ENCODE results near the gene CNTNAP2. TPM values are rescaled to one million over a fixed set of nuclear protein-coding genes. Genes with fewer than 3 reads are reported as not detected.

Gene CNTNAP2
- total RNA-seq, 1 donor, result 1.0 TPM

- no peaks in the 10 kb centered on the region for H3K4me1 ChIP-seq (ENCODE audit: insufficient read depth, low read length)
- no peaks in the 10 kb centered on the region for H3K27me3 ChIP-seq (ENCODE audit: insufficient read depth, low read length)
- no peak overlapping the region for H3K4me3 ChIP-seq (ENCODE audit: low read length)
- H3K9me3 ChIP-seq (ENCODE audit: low read depth, low read length), result no peaks in the 10 kb centered on the region
These were observed 2039.6 kb downstream of the CNTNAP2 start for GRCh38 chr7:148156233-148156632.

DNA sequence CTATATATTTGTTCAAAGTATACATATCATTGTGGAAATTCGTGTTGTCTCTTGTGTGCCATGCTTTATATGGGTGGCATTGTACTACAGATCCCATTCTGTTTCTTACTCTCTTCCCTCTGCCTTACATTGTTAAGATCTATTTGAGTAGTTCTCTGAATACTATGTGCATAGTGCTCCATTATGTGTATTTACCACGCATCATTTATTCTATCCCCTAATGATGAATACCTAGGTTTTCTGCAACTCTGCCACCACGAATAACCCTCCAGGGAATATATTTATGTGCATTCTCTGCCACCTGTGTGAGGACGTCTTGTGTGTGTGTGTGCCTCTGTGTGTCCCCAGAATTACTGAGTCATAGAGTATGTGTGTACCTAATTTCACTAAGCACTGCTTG lies 2042.7 kb downstream of the CNTNAP2 start:
- Histone ChIP-seq H3K9me3 (ENCODE audit: low read depth, low read length) (no peaks in the 10 kb centered on the region), H3K4me1 (ENCODE audit: insufficient read depth, low read length) (no peaks in the 10 kb centered on the region), H3K4me3 (ENCODE audit: low read length) (no peak overlapping the region), H3K27me3 (ENCODE audit: insufficient read depth, low read length) (no peaks in the 10 kb centered on the region)

GRCh38 chr7:148161776-148162175 lies 2045.2 kb downstream of the CNTNAP2 start:
- no peaks in the 10 kb centered on the region for H3K27me3 ChIP-seq (ENCODE audit: insufficient read depth, low read length)
- H3K9me3 ChIP-seq (ENCODE audit: low read depth, low read length), result no peaks in the 10 kb centered on the region
- H3K4me1 ChIP-seq (ENCODE audit: insufficient read depth, low read length), result no peaks in the 10 kb centered on the region
- no peak overlapping the region for H3K4me3 ChIP-seq (ENCODE audit: low read length)

DNA sequence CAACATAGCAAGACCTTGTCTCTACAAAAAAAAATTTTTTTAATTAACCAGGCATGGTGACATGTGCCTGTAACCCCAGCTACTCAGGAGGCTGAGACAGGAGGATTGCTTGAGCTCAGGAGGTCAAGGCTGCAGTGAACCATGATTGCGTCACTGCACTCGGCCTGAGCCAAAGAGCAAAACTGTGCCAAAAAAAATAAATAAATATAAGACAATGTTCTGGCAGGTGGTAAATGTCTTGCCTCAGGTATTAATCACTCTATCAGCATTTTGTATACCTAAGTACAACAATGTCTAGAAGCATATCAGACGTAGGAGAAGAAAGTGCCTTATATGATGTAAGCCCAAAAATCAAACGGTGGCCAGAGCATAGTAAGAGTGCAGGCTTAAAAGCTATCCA lies 2046.2 kb downstream of the CNTNAP2 start:
- Histone ChIP-seq H3K9me3 (ENCODE audit: low read depth, low read length) (no peaks in the 10 kb centered on the region), H3K4me3 (ENCODE audit: low read length) (no peak overlapping the region), H3K27me3 (ENCODE audit: insufficient read depth, low read length) (no peaks in the 10 kb centered on the region), H3K4me1 (ENCODE audit: insufficient read depth, low read length) (no peaks in the 10 kb centered on the region)

DNA sequence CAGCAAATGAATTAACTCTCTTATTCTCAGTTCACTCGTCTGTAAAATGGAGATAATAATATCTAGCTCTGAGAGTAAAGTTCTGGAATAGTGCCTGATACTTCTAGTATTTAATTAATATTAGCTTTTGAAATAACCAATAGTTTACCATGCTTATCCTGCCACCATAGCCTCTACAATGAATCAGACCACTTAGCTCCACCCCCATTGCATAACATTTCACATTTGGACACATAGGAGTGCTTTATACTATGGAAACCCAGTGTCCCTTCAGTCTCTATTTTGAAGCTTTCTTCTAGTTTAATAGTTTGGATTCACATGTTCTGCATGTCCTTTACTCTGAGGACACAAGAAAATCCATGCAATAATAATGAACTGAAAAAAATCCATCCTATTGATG lies 2046.6 kb downstream of the CNTNAP2 start:
- Histone ChIP-seq H3K4me1 (ENCODE audit: insufficient read depth, low read length) (no peaks in the 10 kb centered on the region), H3K4me3 (ENCODE audit: low read length) (no peak overlapping the region), H3K27me3 (ENCODE audit: insufficient read depth, low read length) (no peaks in the 10 kb centered on the region), H3K9me3 (ENCODE audit: low read depth, low read length) (no peaks in the 10 kb centered on the region)

GRCh38 chr7:148172920-148173319 lies 2056.3 kb downstream of the CNTNAP2 start:
- no peaks in the 10 kb centered on the region for H3K27me3 ChIP-seq (ENCODE audit: insufficient read depth, low read length)
- no peaks in the 10 kb centered on the region for H3K4me1 ChIP-seq (ENCODE audit: insufficient read depth, low read length)
- H3K9me3 ChIP-seq (ENCODE audit: low read depth, low read length), result no peaks in the 10 kb centered on the region
- no peak overlapping the region for H3K4me3 ChIP-seq (ENCODE audit: low read length)

- no peaks in the 10 kb centered on the region for H3K27me3 ChIP-seq (ENCODE audit: insufficient read depth, low read length)
- no peaks in the 10 kb centered on the region for H3K4me1 ChIP-seq (ENCODE audit: insufficient read depth, low read length)
- no peaks in the 10 kb centered on the region for H3K9me3 ChIP-seq (ENCODE audit: low read depth, low read length)
- H3K4me3 ChIP-seq (ENCODE audit: low read length), result no peak overlapping the region
These were observed 2056.8 kb downstream of the CNTNAP2 start for GRCh38 chr7:148173369-148173768.

GRCh38 chr7:148174376-148174775 lies 2057.8 kb downstream of the CNTNAP2 start:
- no peaks in the 10 kb centered on the region for H3K9me3 ChIP-seq (ENCODE audit: low read depth, low read length)
- H3K27me3 ChIP-seq (ENCODE audit: insufficient read depth, low read length), result no peaks in the 10 kb centered on the region
- no peaks in the 10 kb centered on the region for H3K4me1 ChIP-seq (ENCODE audit: insufficient read depth, low read length)
- no peak overlapping the region for H3K4me3 ChIP-seq (ENCODE audit: low read length)

- no peaks in the 10 kb centered on the region for H3K4me1 ChIP-seq (ENCODE audit: insufficient read depth, low read length)
- H3K27me3 ChIP-seq (ENCODE audit: insufficient read depth, low read length), result no peaks in the 10 kb centered on the region
- H3K4me3 ChIP-seq (ENCODE audit: low read length), result no peak overlapping the region
- no peaks in the 10 kb centered on the region for H3K9me3 ChIP-seq (ENCODE audit: low read depth, low read length)
These were observed 2058.9 kb downstream of the CNTNAP2 start for GRCh38 chr7:148175512-148175911.

DNA sequence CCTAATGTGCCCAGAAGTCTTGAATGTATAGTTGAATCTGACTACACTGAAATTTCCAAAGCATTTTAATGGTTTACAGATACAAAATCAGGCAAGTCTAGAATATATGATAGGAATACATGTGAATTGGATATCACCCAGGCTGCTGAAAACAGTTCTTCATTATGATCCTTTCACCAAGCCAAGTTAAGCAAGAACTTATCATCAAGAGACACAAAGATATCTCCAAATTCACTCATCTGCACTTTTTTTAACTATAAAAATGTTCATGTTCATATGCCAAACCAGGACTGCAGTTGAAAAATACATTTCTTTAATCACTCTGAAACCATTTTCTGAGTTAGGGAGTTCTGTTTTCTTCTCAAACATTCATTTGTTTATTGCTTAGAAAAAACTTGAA lies 2061.4 kb downstream of the CNTNAP2 start:
- no peaks in the 10 kb centered on the region for H3K9me3 ChIP-seq (ENCODE audit: low read depth, low read length)
- no peaks in the 10 kb centered on the region for H3K4me1 ChIP-seq (ENCODE audit: insufficient read depth, low read length)
- H3K4me3 ChIP-seq (ENCODE audit: low read length), result no peak overlapping the region
- no peaks in the 10 kb centered on the region for H3K27me3 ChIP-seq (ENCODE audit: insufficient read depth, low read length)

DNA sequence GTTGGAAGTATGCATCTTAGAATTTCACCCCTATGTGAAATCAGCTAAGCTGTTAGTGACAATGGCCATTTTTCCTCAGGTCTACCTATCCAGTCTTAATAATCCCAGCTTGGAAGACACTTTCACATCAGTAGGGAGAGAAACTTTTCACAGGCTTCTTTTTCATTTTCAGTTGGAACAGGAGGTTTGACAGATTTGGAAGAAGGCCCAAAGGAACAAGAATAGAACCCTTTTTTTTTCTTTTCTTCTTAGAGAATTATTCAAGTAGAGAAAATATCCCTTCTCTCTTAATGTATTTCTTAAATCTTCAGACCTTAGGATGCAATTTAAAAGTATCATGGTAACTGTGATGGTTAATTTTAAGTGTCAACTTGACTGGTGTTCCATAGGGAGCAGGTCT lies 2063.5 kb downstream of the CNTNAP2 start:
- H3K4me3 ChIP-seq (ENCODE audit: low read length), result no peak overlapping the region
- H3K27me3 ChIP-seq (ENCODE audit: insufficient read depth, low read length), result no peaks in the 10 kb centered on the region

DNA sequence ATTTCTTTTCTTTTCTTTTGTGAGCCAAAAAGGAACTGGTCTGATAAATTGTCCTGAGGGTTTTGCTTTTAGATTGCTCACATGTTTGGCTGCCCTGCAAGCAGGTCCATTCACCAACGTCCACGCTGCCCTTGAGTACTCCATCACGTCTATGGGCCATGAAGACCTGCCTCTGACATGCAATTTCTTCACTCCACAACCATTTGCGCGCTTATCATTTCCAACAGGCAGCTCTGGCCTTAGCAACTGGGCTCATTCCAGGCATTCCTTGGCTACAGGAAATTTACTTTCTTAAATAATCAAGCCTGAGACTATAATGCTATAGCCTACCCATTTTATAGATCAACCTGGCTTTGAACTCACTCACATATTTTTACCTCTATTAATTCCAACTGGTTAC lies 2065.7 kb downstream of the CNTNAP2 start:
- Histone ChIP-seq H3K4me3 (ENCODE audit: low read length) (no peak overlapping the region), H3K27me3 (ENCODE audit: insufficient read depth, low read length) (no peaks in the 10 kb centered on the region), H3K9me3 (ENCODE audit: low read depth, low read length) (no peaks in the 10 kb centered on the region), H3K4me1 (ENCODE audit: insufficient read depth, low read length) (no peaks in the 10 kb centered on the region)

More for the DNA sequence above, 2063.5 kb downstream of the CNTNAP2 start:
- H3K4me1 ChIP-seq (ENCODE audit: insufficient read depth, low read length), result no peaks in the 10 kb centered on the region
- H3K9me3 ChIP-seq (ENCODE audit: low read depth, low read length), result no peaks in the 10 kb centered on the region

DNA sequence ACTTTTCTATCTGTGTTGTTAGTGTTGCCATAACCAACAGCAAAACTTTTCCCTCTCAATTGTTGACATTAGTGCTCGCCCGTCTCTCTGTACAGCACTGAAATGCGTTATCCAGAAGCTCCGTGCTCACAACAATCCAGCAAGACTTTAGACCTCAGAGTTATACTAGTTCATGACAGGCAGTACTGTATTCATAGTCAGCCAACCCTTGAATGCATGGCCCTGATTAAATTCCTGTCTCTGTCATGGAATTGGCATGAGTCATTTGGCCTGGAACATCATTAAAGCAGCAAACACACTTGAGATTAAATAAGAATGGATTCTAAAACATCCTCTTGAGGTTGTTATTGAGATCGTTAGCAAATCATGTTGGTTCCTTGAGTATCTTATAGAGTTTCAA lies 2068.4 kb downstream of the CNTNAP2 start:
- Histone ChIP-seq H3K4me3 (ENCODE audit: low read length) (no peak overlapping the region), H3K9me3 (ENCODE audit: low read depth, low read length) (no peaks in the 10 kb centered on the region), H3K27me3 (ENCODE audit: insufficient read depth, low read length) (no peaks in the 10 kb centered on the region), H3K4me1 (ENCODE audit: insufficient read depth, low read length) (no peaks in the 10 kb centered on the region)

- no peaks in the 10 kb centered on the region for H3K4me1 ChIP-seq (ENCODE audit: insufficient read depth, low read length)
- H3K4me3 ChIP-seq (ENCODE audit: low read length), result no peak overlapping the region
- no peaks in the 10 kb centered on the region for H3K9me3 ChIP-seq (ENCODE audit: low read depth, low read length)
- H3K27me3 ChIP-seq (ENCODE audit: insufficient read depth, low read length), result no peaks in the 10 kb centered on the region
These were observed 2070.9 kb downstream of the CNTNAP2 start for GRCh38 chr7:148187471-148187870.

GRCh38 chr7:148191391-148192065 lies 2074.9 kb downstream of the CNTNAP2 start:
- Histone ChIP-seq H3K27me3 (ENCODE audit: insufficient read depth, low read length) (no peaks in the 10 kb centered on the region), H3K4me3 (ENCODE audit: low read length) (no peak overlapping the region), H3K4me1 (ENCODE audit: insufficient read depth, low read length) (no peaks in the 10 kb centered on the region), H3K9me3 (ENCODE audit: low read depth, low read length) (no peaks in the 10 kb centered on the region)

- no peaks in the 10 kb centered on the region for H3K9me3 ChIP-seq (ENCODE audit: low read depth, low read length)
- no peaks in the 10 kb centered on the region for H3K27me3 ChIP-seq (ENCODE audit: insufficient read depth, low read length)
- H3K4me3 ChIP-seq (ENCODE audit: low read length), result no peak overlapping the region
- no peaks in the 10 kb centered on the region for H3K4me1 ChIP-seq (ENCODE audit: insufficient read depth, low read length)
These were observed 2075.9 kb downstream of the CNTNAP2 start for GRCh38 chr7:148192491-148192890.
